Activated CD8-positive, alpha-beta memory T cell treated with anti-CD3 and anti-CD28 coated beads, Interleukin-2, amount 50 U/mL, for 48 hours (primary cell): ENCODE measurements around the gene RAD51C.
"Not testable (repeated sequence)": the region's sequence is repeated elsewhere in the genome, so short reads cannot be mapped to it uniquely, and the experiment has no call there.

Experiments
- DNase-seq: peaks from one replicate; pipeline ENCODE4 v3.0.0-alpha.2; 2020

The RAD51C gene

GRCh38 chr17:58747674-58748073, 55.3 kb downstream of the RAD51C start:
- no peak for DNase-seq

DNA sequence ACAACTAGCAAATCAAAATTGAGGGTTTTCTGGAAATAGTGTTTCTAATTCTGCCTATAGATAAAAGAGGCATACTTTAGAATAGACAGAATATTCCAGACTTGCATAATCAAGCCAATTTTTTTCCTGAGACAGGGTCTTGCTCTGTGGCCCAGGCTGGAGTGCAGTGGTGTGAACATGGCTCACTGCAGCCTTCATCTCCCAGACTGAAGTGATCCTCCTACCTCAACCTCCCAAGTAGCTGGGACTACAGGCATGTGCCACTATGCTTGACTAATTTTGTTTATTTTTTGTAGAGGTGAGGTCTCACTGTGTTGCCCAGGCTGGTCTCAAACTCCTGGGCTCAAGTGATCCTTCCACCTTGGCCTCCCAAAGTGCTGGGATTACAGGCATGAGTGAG, 57.2 kb downstream of the RAD51C start:
- DNase-seq, result not testable (repeated sequence)

- DNase-seq, result no peak
Measured at GRCh38 chr17:58753026-58753425, 60.6 kb downstream of the RAD51C start.

- DNase-seq, result no peak
Measured at GRCh38 chr17:58755269-58755576, 62.8 kb downstream of the RAD51C start.

DNA sequence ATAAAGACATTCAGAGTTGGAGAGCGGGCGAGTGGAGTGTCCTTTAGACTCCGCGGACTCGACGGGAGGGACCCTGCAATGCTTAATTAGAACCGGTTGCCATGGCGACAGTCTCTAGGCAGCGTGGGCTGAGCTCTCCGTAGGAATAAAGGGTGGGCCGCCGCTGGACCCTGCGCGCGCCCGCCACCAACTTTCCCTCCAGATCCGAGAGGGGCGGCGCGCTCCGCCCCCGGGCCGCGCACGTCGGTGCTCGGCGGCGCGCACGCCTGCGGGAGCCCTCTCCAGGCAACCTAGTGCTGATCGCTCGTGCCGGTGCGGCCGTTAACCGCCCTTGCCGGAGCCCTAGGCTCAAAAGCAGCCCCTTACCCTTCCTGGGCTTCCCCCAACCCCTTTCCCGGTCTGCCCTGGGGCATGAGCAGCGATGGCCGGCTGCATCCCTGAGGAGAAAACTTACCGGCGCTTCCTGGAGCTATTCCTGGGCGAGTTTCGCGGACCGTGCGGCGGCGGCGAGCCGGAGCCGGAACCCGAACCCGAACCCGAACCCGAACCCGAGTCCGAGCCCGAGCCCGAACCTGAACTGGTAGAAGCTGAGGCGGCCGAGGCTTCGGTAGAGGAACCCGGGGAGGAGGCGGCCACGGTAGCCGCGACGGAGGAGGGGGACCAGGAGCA, 63.3 kb downstream of the RAD51C start, which contains the start of gene PPM1E:
Gene PPM1E (plus strand): TSS at position 278 of the 669 bp plus-strand sequence.
- peak; percentile 78 for DNase-seq

GRCh38 chr17:58756246-58757161, 64.1 kb downstream of the RAD51C start:
- DNase-seq, result peak; percentile 59

- DNase-seq, result no peak
Measured at GRCh38 chr17:58757162-58757613, 64.8 kb downstream of the RAD51C start.

GRCh38 chr17:58758890-58759289, 66.5 kb downstream of the RAD51C start:
- no peak for DNase-seq

DNA sequence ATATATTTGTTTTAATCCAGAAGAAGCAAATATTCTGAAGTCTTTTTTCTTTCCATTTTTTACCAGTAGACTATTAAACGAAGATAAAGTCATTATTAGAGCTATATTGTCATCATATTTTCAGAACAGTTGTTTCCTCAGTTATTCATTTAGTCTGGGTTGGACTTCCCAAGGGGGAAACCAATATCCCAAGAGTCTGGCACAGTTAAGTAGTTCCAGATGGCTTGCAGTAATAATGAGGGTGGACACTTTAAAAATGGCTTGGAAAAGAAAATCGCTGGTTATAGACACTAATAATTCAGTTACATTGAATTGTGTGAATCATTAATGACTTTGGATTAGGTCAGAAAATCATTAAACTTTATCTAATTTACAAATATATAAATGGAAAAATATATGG, 67.1 kb downstream of the RAD51C start:
- DNase-seq, result no peak

GRCh38 chr17:58760248-58760647, 67.8 kb downstream of the RAD51C start:
- no peak for DNase-seq

DNA sequence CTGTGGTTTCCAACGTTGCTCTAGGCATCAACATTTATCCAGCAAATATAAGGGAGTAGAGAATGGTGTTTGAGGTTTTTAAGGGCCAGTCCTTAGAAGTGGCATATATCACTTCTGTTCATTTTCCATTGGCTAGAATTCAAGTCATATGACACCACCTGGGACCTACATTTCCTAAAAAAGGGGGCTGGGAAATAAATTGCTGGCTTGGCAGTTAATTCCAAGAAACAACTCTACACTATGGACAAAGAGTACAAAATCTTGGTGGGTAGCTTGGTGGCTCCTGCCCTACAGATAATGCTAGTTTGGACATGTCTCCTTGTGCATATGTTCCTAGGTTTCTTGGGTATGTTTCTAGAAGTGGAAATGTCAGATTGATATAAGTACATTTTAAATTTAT, 70.9 kb downstream of the RAD51C start:
- DNase-seq, result no peak

DNA sequence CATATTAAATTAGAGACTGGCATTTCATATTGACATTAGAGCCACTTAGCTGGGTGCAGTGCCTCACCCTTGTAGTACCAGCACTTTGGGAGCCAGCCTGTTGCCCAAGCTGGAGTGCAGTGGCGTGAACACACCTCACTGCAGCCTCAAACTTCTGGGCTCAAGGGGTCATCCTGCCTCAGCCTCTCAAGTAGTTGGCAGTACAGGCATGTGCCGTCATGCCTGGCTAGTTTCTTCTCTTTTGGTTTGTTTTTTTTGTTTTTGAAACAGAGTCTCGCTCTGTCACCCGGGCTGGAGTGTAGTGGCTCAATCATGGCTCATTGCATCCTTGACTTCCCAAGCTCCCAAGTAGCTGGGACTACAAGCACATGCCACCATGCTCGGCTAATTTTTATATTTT, 72.0 kb downstream of the RAD51C start:
- no peak for DNase-seq

GRCh38 chr17:58778482-58778881, 86.1 kb downstream of the RAD51C start:
- not testable (repeated sequence) for DNase-seq

DNA sequence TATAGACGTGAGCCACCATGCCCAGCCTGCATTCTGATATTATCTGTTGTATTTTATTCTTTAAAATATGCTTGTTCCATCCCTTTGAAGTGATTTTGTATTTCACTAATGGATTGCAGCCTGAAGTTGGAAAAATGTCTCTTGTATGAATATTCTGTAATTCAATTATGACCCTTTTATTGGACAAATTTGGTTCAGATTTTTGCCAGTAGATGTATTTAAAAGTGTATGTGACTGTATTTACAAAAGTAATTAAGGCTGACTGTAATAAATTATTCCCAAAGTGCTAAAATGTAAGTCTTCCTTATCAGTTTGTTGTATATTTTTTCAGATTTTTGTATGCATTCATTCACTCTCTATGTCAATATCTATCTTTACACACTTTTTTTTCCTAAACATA, 87.0 kb downstream of the RAD51C start:
- no peak for DNase-seq

GRCh38 chr17:58783380-58783779, 91.0 kb downstream of the RAD51C start:
- no peak for DNase-seq

DNA sequence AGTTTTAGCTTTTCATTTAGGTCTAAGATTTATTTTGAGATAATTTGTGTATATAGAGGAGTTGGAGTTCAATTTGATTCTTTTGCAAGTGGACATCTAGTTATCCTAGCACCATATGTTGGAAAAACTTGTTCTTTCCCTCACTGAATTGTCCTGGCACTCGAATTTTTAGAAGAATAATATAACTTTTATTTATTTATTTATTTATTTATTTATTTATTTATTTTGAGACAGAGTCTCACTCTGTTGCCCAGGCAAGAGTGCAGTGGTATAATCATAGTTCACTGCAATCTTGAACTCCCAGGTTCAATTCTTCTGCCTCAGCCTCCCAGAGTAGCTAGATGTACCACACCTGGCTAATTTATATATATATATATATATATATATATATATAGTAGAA, 92.7 kb downstream of the RAD51C start:
- DNase-seq, result no peak
